ENCODE results near the gene CLCN6. TPM values are rescaled to one million over a fixed set of nuclear protein-coding genes. Genes with fewer than 3 reads are reported as not detected.

The CLCN6 gene
- total RNA-seq, 1 donor from 2014 or later: 94.3 TPM

GRCh38 chr1:11807133-11807532 lies 1.1 kb downstream of the CLCN6 start:
- Mint-ChIP-seq H3K9me3 (ENCODE audit: unreplicated experiment) (peaks cover 15% of the 10 kb centered on the region), H3K4me1 (ENCODE audit: low read depth, unreplicated experiment) (peaks cover 31% of the 10 kb centered on the region), H3K27me3 (ENCODE audit: unreplicated experiment) (peaks cover 6% of the 10 kb centered on the region), H3K4me3 (ENCODE audit: unreplicated experiment) (peak overlapping the region; percentile 99), H3K36me3 (ENCODE audit: unreplicated experiment) (no peaks in the 10 kb centered on the region), H3K27ac (ENCODE audit: unreplicated experiment) (no peak overlapping the region)
- TF ChIP-seq CTCF (IDR thresholded peaks at IDR 0.05; ENCODE audit: partially characterized antibody, unreplicated experiment): no peak
- no peak for DNase-seq

GRCh38 chr1:11813021-11813420 lies 7.0 kb downstream of the CLCN6 start:
- no peak for DNase-seq

GRCh38 chr1:11817192-11817591 lies 11.2 kb downstream of the CLCN6 start:
- no peaks in the 10 kb centered on the region for H3K4me1 Mint-ChIP-seq (ENCODE audit: low read depth, unreplicated experiment)
- no peak overlapping the region for H3K27ac Mint-ChIP-seq (ENCODE audit: unreplicated experiment)
- peaks cover 6% of the 10 kb centered on the region for H3K36me3 Mint-ChIP-seq (ENCODE audit: unreplicated experiment)
- DNase-seq: no peak
- no peak for TF ChIP-seq CTCF (IDR thresholded peaks at IDR 0.05; ENCODE audit: partially characterized antibody, unreplicated experiment)
- H3K9me3 Mint-ChIP-seq (ENCODE audit: unreplicated experiment): peaks cover 2% of the 10 kb centered on the region
- H3K4me3 Mint-ChIP-seq (ENCODE audit: unreplicated experiment): no peak overlapping the region
- no peaks in the 10 kb centered on the region for H3K27me3 Mint-ChIP-seq (ENCODE audit: unreplicated experiment)

More at GRCh38 chr1:11813021-11813420, 7.0 kb downstream of the CLCN6 start:
- Mint-ChIP-seq H3K36me3 (ENCODE audit: unreplicated experiment) (no peaks in the 10 kb centered on the region), H3K4me3 (ENCODE audit: unreplicated experiment) (no peak overlapping the region), H3K9me3 (ENCODE audit: unreplicated experiment) (peaks cover 2% of the 10 kb centered on the region), H3K4me1 (ENCODE audit: low read depth, unreplicated experiment) (peaks cover 10% of the 10 kb centered on the region), H3K27me3 (ENCODE audit: unreplicated experiment) (no peaks in the 10 kb centered on the region), H3K27ac (ENCODE audit: unreplicated experiment) (peak overlapping the region; percentile 64)
- no peak for TF ChIP-seq CTCF (IDR thresholded peaks at IDR 0.05; ENCODE audit: partially characterized antibody, unreplicated experiment)

- Mint-ChIP-seq H3K4me3 (ENCODE audit: unreplicated experiment) (no peak overlapping the region), H3K27ac (ENCODE audit: unreplicated experiment) (no peak overlapping the region), H3K4me1 (ENCODE audit: low read depth, unreplicated experiment) (no peaks in the 10 kb centered on the region), H3K36me3 (ENCODE audit: unreplicated experiment) (peaks cover 6% of the 10 kb centered on the region), H3K27me3 (ENCODE audit: unreplicated experiment) (no peaks in the 10 kb centered on the region), H3K9me3 (ENCODE audit: unreplicated experiment) (peaks cover 1% of the 10 kb centered on the region)
- no peak for TF ChIP-seq CTCF (IDR thresholded peaks at IDR 0.05; ENCODE audit: partially characterized antibody, unreplicated experiment)
- no peak for DNase-seq
Observed at GRCh38 chr1:11822091-11822490, 16.1 kb downstream of the CLCN6 start.

- no peak for TF ChIP-seq CTCF (IDR thresholded peaks at IDR 0.05; ENCODE audit: partially characterized antibody, unreplicated experiment)
- Mint-ChIP-seq H3K36me3 (ENCODE audit: unreplicated experiment) (peaks cover 6% of the 10 kb centered on the region), H3K9me3 (ENCODE audit: unreplicated experiment) (peaks cover 1% of the 10 kb centered on the region), H3K27ac (ENCODE audit: unreplicated experiment) (peak overlapping the region; percentile 43), H3K4me3 (ENCODE audit: unreplicated experiment) (no peak overlapping the region), H3K27me3 (ENCODE audit: unreplicated experiment) (peaks cover 2% of the 10 kb centered on the region), H3K4me1 (ENCODE audit: low read depth, unreplicated experiment) (no peaks in the 10 kb centered on the region)
- DNase-seq: no peak
Observed at GRCh38 chr1:11823366-11824137, 17.6 kb downstream of the CLCN6 start.
